Mucosa of descending colon (tissue), 3 donors: Measurements from ENCODE around the gene OPCML. TPM values are rescaled to one million over a fixed set of nuclear protein-coding genes. Genes with fewer than 3 reads are reported as not detected.

Experiments
- ATAC-seq: fragments of 200-7000 bp; cut with Tn5 transposase; one replicate; pipeline ENCODE4 v1.9.1; 2020; ENCODE audit warnings: mild to moderate bottlenecking, moderate library complexity
- DNase-seq, 3 donors: peaks; one replicate each; pipeline ENCODE4 v3.0.0-alpha.2; 2020
- H3K36me3 ChIP-seq: fragments of 200-600 bp; one replicate; pipeline ENCODE4 v1.8.0; 2021; ENCODE audit warnings: low read depth, mild to moderate bottlenecking
- H3K4me1 ChIP-seq: fragments of 200-600 bp; one replicate; pipeline ENCODE4 v1.8.0; 2021; ENCODE audit warnings: low read depth, mild to moderate bottlenecking
- H3K4me3 ChIP-seq: fragments of 200-600 bp; one replicate; pipeline ENCODE4 v1.8.0; 2021; ENCODE audit warnings: mild to moderate bottlenecking
- H3K9me3 ChIP-seq: fragments of 200-600 bp; one replicate; pipeline ENCODE4 v1.8.0; 2021; ENCODE audit warnings: mild to moderate bottlenecking
- CTCF ChIP-seq: fragments of 200-600 bp; IDR thresholded peaks from one replicate; pipeline ENCODE4 v1.8.0; 2022; ENCODE audit warnings: antibody characterized with exemption, mild to moderate bottlenecking
- intact Hi-C, 2 donors: fragments of 100-400 bp; cut with DNase I in 1 of 2; cut with micrococcal nuclease in 1 of 2; formaldehyde crosslinking; loops; one replicate each; pipeline versions ENCODE4 v1.11.0 to v1.11.1; 2022; cut with DNase I, micrococcal nuclease
- total RNA-seq, 3 donors: library from RNA; stranded (reverse); fragmentation: NEBNext Ultra II Directional in 2 of 3; extraction: Animal tissue kit (Norgen Biotek cat#: 25700) in 2 of 3; gene quantifications; one replicate each; pipeline versions ENCODE4 v1.2.1 to v1.2.4, GENCODE V29; 2021 to 2023
- donor health status: DM: no; HTN: no; CAD: no; lungs with moderate emphysema.
- donor health status: DM: no; HTN: no; CAD: no.
- donor health status: DM: no; HTN: yes; CAD: no.

Gene OPCML
- total RNA-seq, 3 donors from 2014 or later = 0.10 to 0.47 TPM; not detected in 1

- intact Hi-C loops = no loop called here
- Histone ChIP-seq H3K4me3 (no peak overlapping the region), H3K4me1 (no peaks in the 10 kb centered on the region), H3K36me3 (no peaks in the 10 kb centered on the region), H3K9me3 (peaks cover 29% of the 10 kb centered on the region)
- TF ChIP-seq CTCF = no peak
- no peak for DNase-seq
- no peak for ATAC-seq
These were observed 976.0 kb downstream of the OPCML start for GRCh38 chr11:132556316-132556715.

- TF ChIP-seq CTCF = no peak
- ATAC-seq (no peak), DNase-seq (no peak)
- H3K4me3 ChIP-seq = no peak overlapping the region
- H3K4me1 ChIP-seq = no peaks in the 10 kb centered on the region
- H3K36me3 ChIP-seq = no peaks in the 10 kb centered on the region
- H3K9me3 ChIP-seq = peaks cover 35% of the 10 kb centered on the region
- intact Hi-C loops = no loop called here
These were observed 976.7 kb downstream of the OPCML start for GRCh38 chr11:132555617-132556016.

- ATAC-seq (no peak), DNase-seq (no peak)
- no peaks in the 10 kb centered on the region for H3K4me1 ChIP-seq
- H3K4me3 ChIP-seq = no peak overlapping the region
- no peaks in the 10 kb centered on the region for H3K36me3 ChIP-seq
- no peak for TF ChIP-seq CTCF
- intact Hi-C loops = no loop called here
- H3K9me3 ChIP-seq = peaks cover 29% of the 10 kb centered on the region
These were observed 981.3 kb downstream of the OPCML start for GRCh38 chr11:132551016-132551415.

DNA sequence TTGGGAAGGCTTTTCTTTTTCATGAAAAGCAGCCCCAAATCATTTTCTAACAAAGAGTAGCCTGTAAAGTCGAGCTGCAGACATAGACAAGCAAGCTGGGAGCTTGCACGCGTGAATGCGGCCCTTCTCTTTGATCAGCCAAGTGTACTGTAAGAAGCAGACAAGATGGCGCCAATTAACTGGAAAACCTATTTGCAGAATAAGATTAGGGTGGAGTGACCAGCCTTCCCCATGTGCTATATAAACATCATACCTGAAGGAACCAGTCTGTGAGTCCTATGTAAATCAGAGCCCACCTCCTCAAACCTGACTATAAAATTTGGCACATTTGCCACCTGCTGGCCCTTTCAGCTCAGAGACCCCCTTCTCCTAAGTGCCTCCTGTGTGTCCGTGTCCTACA is 982.7 kb downstream of the OPCML start:
- no peaks in the 10 kb centered on the region for H3K4me1 ChIP-seq
- no peak overlapping the region for H3K4me3 ChIP-seq
- no peaks in the 10 kb centered on the region for H3K36me3 ChIP-seq
- intact Hi-C loops = no loop called here
- no peak for TF ChIP-seq CTCF
- DNase-seq (no peak), ATAC-seq (no peak)
- H3K9me3 ChIP-seq = peaks cover 31% of the 10 kb centered on the region

DNA sequence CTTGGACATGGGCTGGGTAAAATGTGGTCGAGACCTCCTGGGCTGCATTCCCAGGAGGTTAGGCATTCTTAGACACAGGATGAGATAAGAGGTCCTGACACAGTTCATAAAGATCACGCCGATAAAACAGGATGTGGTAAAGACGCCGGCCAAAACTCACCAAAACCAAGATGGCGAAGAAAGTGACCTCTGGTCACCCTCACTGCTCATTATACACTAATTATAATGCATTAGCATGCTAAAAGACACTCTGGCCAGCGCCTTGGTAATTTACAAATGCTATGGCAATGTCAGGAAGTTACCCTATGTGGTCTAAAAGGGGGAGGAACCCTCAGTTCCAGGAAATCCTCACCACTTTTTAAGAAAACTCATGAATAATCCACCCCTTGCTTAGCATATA is 983.3 kb downstream of the OPCML start:
- no peaks in the 10 kb centered on the region for H3K4me1 ChIP-seq
- TF ChIP-seq CTCF = no peak
- DNase-seq (no peak), ATAC-seq (no peak)
- peaks cover 35% of the 10 kb centered on the region for H3K9me3 ChIP-seq
- no peaks in the 10 kb centered on the region for H3K36me3 ChIP-seq
- intact Hi-C loops = no loop called here
- no peak overlapping the region for H3K4me3 ChIP-seq

DNA sequence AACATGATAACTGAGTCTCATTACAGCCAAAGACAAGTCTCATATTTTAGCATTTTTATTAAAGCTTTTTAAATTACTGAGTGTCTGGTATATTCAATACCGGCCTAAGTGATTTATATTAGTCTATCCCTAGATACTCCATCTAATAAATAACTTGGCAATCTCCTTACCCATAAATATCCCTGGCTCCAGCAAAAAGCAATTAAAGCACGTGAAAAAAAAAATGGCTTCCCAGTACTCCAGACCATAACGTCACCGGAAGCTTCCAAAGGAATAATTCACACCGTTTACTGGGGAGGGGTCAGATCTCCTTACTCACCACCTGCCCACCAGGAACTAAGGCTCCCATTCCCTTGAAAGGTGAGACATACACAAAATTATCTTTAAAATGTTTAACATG is 988.3 kb downstream of the OPCML start:
- TF ChIP-seq CTCF = no peak
- H3K36me3 ChIP-seq = no peaks in the 10 kb centered on the region
- intact Hi-C loops = no loop called here
- ATAC-seq = no peak
- no peak overlapping the region for H3K4me3 ChIP-seq
- no peak for DNase-seq
- no peaks in the 10 kb centered on the region for H3K4me1 ChIP-seq
- peaks cover 17% of the 10 kb centered on the region for H3K9me3 ChIP-seq
